Keratinocyte (primary cell): Measurements from ENCODE around the gene ACHE. TPM values are rescaled to one million over a fixed set of nuclear protein-coding genes. Genes with fewer than 3 reads are reported as not detected.

Experiments
- DNase-seq: peaks from one replicate; pipeline ENCODE4 v3.0.0-alpha.2; 2011; ENCODE audit warnings: low read depth, missing footprints, low spot score
- FAIRE-seq: peaks from 2 replicates; lab custom pipeline; 2011; peaks lifted over from hg19 to GRCh38; lab: Jason Lieb, UNC
- H2AFZ ChIP-seq: 2 replicates; pipeline ENCODE4 v1.6.0; 2012; ENCODE audit warnings: low read length, control low read depth, inconsistent platforms; ENCODE audit not compliant: control insufficient read depth
- H3K27ac ChIP-seq: 2 replicates; pipeline ENCODE4 v1.5.1; 2011; ENCODE audit warnings: low read length; ENCODE audit not compliant: control insufficient read depth, insufficient read depth
- H3K27me3 ChIP-seq: 3 replicates; pipeline ENCODE4 v1.6.0; 2011; ENCODE audit warnings: low read length; ENCODE audit not compliant: control insufficient read depth, insufficient read depth; ENCODE audit errors: extremely low read depth
- H3K36me3 ChIP-seq, 2 experiments: 2 replicates in 1 of 2; 3 replicates in 1 of 2; pipeline ENCODE4 v1.5.1; 2011; ENCODE audit warnings: low read length in 2 of 2, mild to moderate bottlenecking in 1 of 2; ENCODE audit not compliant: control insufficient read depth in 2 of 2, insufficient read depth in 2 of 2; ENCODE audit errors: extremely low read depth in 1 of 2
- H3K4me1 ChIP-seq: 3 replicates; pipeline ENCODE4 v1.5.1; 2011; ENCODE audit warnings: low read length; ENCODE audit not compliant: control insufficient read depth, insufficient read depth; ENCODE audit errors: extremely low read depth
- H3K4me2 ChIP-seq: 3 replicates; pipeline ENCODE4 v1.6.0; 2011; ENCODE audit warnings: low read depth, low read length; ENCODE audit not compliant: control insufficient read depth, insufficient read depth; ENCODE audit errors: extremely low read depth
- H3K4me3 ChIP-seq, 3 experiments: fragments of 200-600 bp in 1 of 3; sonication (generic) in 1 of 3; 2 replicates in 2 of 3; 3 replicates in 1 of 3; pipeline ENCODE4 v1.5.1; 2011 to 2016; ENCODE audit warnings: low read length in 3 of 3, mild to moderate bottlenecking in 3 of 3, control low read depth in 2 of 3, inconsistent platforms in 1 of 3, low read depth in 1 of 3, mixed read lengths in 1 of 3, mixed run types in 1 of 3, moderate library complexity in 1 of 3; ENCODE audit not compliant: control insufficient read depth in 2 of 3, insufficient read depth in 2 of 3; ENCODE audit errors: extremely low read depth in 1 of 3
- H3K79me2 ChIP-seq: 2 replicates; pipeline ENCODE4 v1.6.0; 2012; ENCODE audit warnings: low read length; ENCODE audit not compliant: control insufficient read depth, insufficient read depth
- H3K9ac ChIP-seq: 3 replicates; pipeline ENCODE4 v1.6.0; 2011; ENCODE audit warnings: low read length; ENCODE audit not compliant: control insufficient read depth, insufficient read depth; ENCODE audit errors: extremely low read depth
- H3K9me1 ChIP-seq: 3 replicates; pipeline ENCODE4 v1.6.0; 2011; ENCODE audit warnings: low read length; ENCODE audit not compliant: control insufficient read depth, insufficient read depth; ENCODE audit errors: extremely low read depth
- H3K9me3 ChIP-seq: 2 replicates; pipeline ENCODE4 v1.5.1; 2012; ENCODE audit warnings: low read depth, low read length; ENCODE audit not compliant: control insufficient read depth
- H4K20me1 ChIP-seq: 3 replicates; pipeline ENCODE4 v1.6.0; 2011; ENCODE audit warnings: low read length; ENCODE audit not compliant: control insufficient read depth, insufficient read depth; ENCODE audit errors: extremely low read depth
- CTCF ChIP-seq, 3 experiments: IDR thresholded peaks in 1 of 3; conservative IDR thresholded peaks in 1 of 3; optimal IDR thresholded peaks in 1 of 3; 2 replicates in 2 of 3; 3 replicates in 1 of 3; pipeline versions ENCODE3 to v1.5.1; 2011; ENCODE audit warnings: low read length in 3 of 3, mild to moderate bottlenecking in 3 of 3, moderate library complexity in 2 of 3, control low read depth in 1 of 3, inconsistent platforms in 1 of 3; ENCODE audit not compliant: insufficient read depth in 2 of 3; ENCODE audit errors: extremely low read depth in 1 of 3
- EZH2 ChIP-seq: IDR thresholded peaks from one replicate; pipeline ENCODE4 v1.6.1; 2012; ENCODE audit warnings: inconsistent platforms, mild to moderate bottlenecking, low read length, moderate library complexity
- dilution Hi-C: fragments of 300-500 bp; cut with MboI; formaldehyde crosslinking; loops from one replicate; pipeline ENCODE4 v1.7.0; 2020; ENCODE audit warnings: low sequenced_read_pairs; ENCODE audit not compliant: extremely low pct_ligation_motif_present
- polyA plus RNA-seq, 5 experiments: library from polyadenylated mRNA; depleted of rRNA in 3 of 5; stranded (reverse) in 3 of 5; stranded (forward) in 1 of 5; unstranded in 1 of 5; fragments of >200 nt; gene quantifications; 1 replicate in 1 of 5; 2 replicates in 3 of 5; 3 replicates in 1 of 5; pipeline versions ENCODE4 v1.2.1 to v1.2.3, GENCODE V29; 2011 to 2012; ENCODE audit warnings: missing spikeins in 2 of 5, low read depth in 1 of 5, low replicate concordance in 1 of 5

The ACHE gene
- polyA plus RNA-seq, 1 donor (not counting 4 experiments of a cell fraction or from before 2014, with no cell fraction given): 0.07 TPM

- peak; percentile 97 for FAIRE-seq
- peak overlapping the region; percentile 95 for H3K4me2 ChIP-seq
- H3K4me3 ChIP-seq: peak overlapping the region; percentile 46 to 97 (median 95)
- peak overlapping the region; percentile 95 for H3K27ac ChIP-seq
- peak; percentile 90 for DNase-seq
- H3K36me3 ChIP-seq: peaks cover 11 to 27% of the 10 kb centered on the region in 2 experiments
- no peaks in the 10 kb centered on the region for H3K27me3 ChIP-seq
- dilution Hi-C loops: no loop called here
- H2AFZ ChIP-seq: no peak overlapping the region
- H3K79me2 ChIP-seq: peaks cover 31% of the 10 kb centered on the region
- peaks cover 30% of the 10 kb centered on the region for H3K4me1 ChIP-seq
- no peaks in the 10 kb centered on the region for H3K9me3 ChIP-seq
- peak overlapping the region; percentile 99 for H3K9ac ChIP-seq
- H3K9me1 ChIP-seq: no peaks in the 10 kb centered on the region
- no peaks in the 10 kb centered on the region for H4K20me1 ChIP-seq
- TF ChIP-seq EZH2 (no peak), CTCF (optimal IDR thresholded peaks at IDR 0.05 in 1 of 3, IDR thresholded peaks at IDR 0.05 in 1 of 3, conservative IDR thresholded peaks at IDR 0.05 in 1 of 3; ENCODE audit: extremely low read depth in 1 of 3, insufficient read depth in 2 of 3, low read length in 3 of 3) (peak in 2 of 3 experiments; percentile 19 to 30)
Observed at GRCh38 chr7:100865372-100865911, 30.2 kb downstream of the ACHE start.

- Histone ChIP-seq H3K4me2 (no peak overlapping the region), H2AFZ (no peak overlapping the region), H3K9me3 (no peaks in the 10 kb centered on the region), H3K4me3 (no peak overlapping the region), H3K27ac (no peak overlapping the region), H4K20me1 (no peaks in the 10 kb centered on the region), H3K27me3 (no peaks in the 10 kb centered on the region), H3K9ac (no peak overlapping the region), H3K36me3 (peaks cover 14 to 28% of the 10 kb centered on the region in 2 experiments), H3K4me1 (peaks cover 29% of the 10 kb centered on the region), H3K79me2 (peaks cover 22% of the 10 kb centered on the region), H3K9me1 (no peaks in the 10 kb centered on the region)
- dilution Hi-C loops: no loop called here
- no peak for FAIRE-seq
- TF ChIP-seq CTCF (optimal IDR thresholded peaks at IDR 0.05 in 1 of 3, IDR thresholded peaks at IDR 0.05 in 1 of 3, conservative IDR thresholded peaks at IDR 0.05 in 1 of 3; ENCODE audit: extremely low read depth in 1 of 3, insufficient read depth in 2 of 3, low read length in 3 of 3) (no peak), EZH2 (no peak)
- DNase-seq: no peak
Observed at GRCh38 chr7:100864263-100864845, 31.3 kb downstream of the ACHE start.
